ENCODE measurements around the gene ESR1. TPM values are rescaled to one million over a fixed set of nuclear protein-coding genes. Genes with fewer than 3 reads are reported as not detected.
"Not testable (repeated sequence)": the region's sequence is repeated elsewhere in the genome, so short reads cannot be mapped to it uniquely, and the experiment has no call there.

ESR1 gene
- total RNA-seq, 2 experiments from 2014 or later, result 0.04 to 0.48 TPM

- H3K4me3 Mint-ChIP-seq; H3K9me3 Mint-ChIP-seq (ENCODE audit: low read depth); H3K27me3 Mint-ChIP-seq; POLR2A ChIA-PET; DNase-seq; H3K4me1 Mint-ChIP-seq; H3K27ac Mint-ChIP-seq; H3K36me3 Mint-ChIP-seq (ENCODE audit: low read depth); CTCF ChIA-PET; ATAC-seq; intact Hi-C loops (cut with DNase I, micrococcal nuclease): not testable (repeated sequence)
These were observed 226.3 kb downstream of the ESR1 start for GRCh38 chr6:152033765-152034164.

GRCh38 chr6:152034631-152035030 lies 227.1 kb downstream of the ESR1 start:
- Mint-ChIP-seq H3K36me3 (ENCODE audit: low read depth) (no peaks in the 10 kb centered on the region), H3K4me3 (no peak overlapping the region), H3K27me3 (no peaks in the 10 kb centered on the region), H3K27ac (no peak overlapping the region), H3K4me1 (no peaks in the 10 kb centered on the region), H3K9me3 (ENCODE audit: low read depth) (peaks cover 9% of the 10 kb centered on the region)
- ATAC-seq (no peak), DNase-seq (no peak)
- ChIA-PET CTCF (no interaction called here), POLR2A (no interaction called here)
- intact Hi-C loops (cut with DNase I, micrococcal nuclease), result no loop called here

- intact Hi-C loops (cut with DNase I, micrococcal nuclease), result no loop called here
- Mint-ChIP-seq H3K4me1 (no peaks in the 10 kb centered on the region), H3K36me3 (ENCODE audit: low read depth) (no peaks in the 10 kb centered on the region), H3K4me3 (no peak overlapping the region), H3K27me3 (no peaks in the 10 kb centered on the region), H3K9me3 (ENCODE audit: low read depth) (no peaks in the 10 kb centered on the region), H3K27ac (no peak overlapping the region)
- CTCF ChIA-PET, result no interaction called here
- DNase-seq (no peak), ATAC-seq (no peak)
- POLR2A ChIA-PET, result no interaction called here
These were observed 238.6 kb downstream of the ESR1 start for GRCh38 chr6:152046118-152046517.

GRCh38 chr6:152048921-152049320 lies 241.4 kb downstream of the ESR1 start:
- no peak overlapping the region for H3K27ac Mint-ChIP-seq
- POLR2A ChIA-PET, result no interaction called here
- H3K4me3 Mint-ChIP-seq, result no peak overlapping the region
- DNase-seq, result no peak
- no peaks in the 10 kb centered on the region for H3K9me3 Mint-ChIP-seq (ENCODE audit: low read depth)
- CTCF ChIA-PET, result no interaction called here
- intact Hi-C loops (cut with DNase I, micrococcal nuclease), result no loop called here
- ATAC-seq, result no peak
- no peaks in the 10 kb centered on the region for H3K4me1 Mint-ChIP-seq
- H3K36me3 Mint-ChIP-seq (ENCODE audit: low read depth), result no peaks in the 10 kb centered on the region
- no peaks in the 10 kb centered on the region for H3K27me3 Mint-ChIP-seq

- H3K27ac Mint-ChIP-seq, result no peak overlapping the region
- intact Hi-C loops (cut with DNase I, micrococcal nuclease), result no loop called here
- no peaks in the 10 kb centered on the region for H3K4me1 Mint-ChIP-seq
- no peaks in the 10 kb centered on the region for H3K36me3 Mint-ChIP-seq (ENCODE audit: low read depth)
- no peak for DNase-seq
- ChIA-PET POLR2A (no interaction called here), CTCF (no interaction called here)
- H3K9me3 Mint-ChIP-seq (ENCODE audit: low read depth), result no peaks in the 10 kb centered on the region
- no peaks in the 10 kb centered on the region for H3K27me3 Mint-ChIP-seq
- no peak for ATAC-seq
- no peak overlapping the region for H3K4me3 Mint-ChIP-seq
These were observed 242.0 kb downstream of the ESR1 start for GRCh38 chr6:152049502-152049901.

- Mint-ChIP-seq H3K27me3 (peaks cover 2% of the 10 kb centered on the region), H3K4me1 (no peaks in the 10 kb centered on the region), H3K4me3 (no peak overlapping the region), H3K9me3 (ENCODE audit: low read depth) (no peaks in the 10 kb centered on the region), H3K36me3 (ENCODE audit: low read depth) (no peaks in the 10 kb centered on the region), H3K27ac (no peak overlapping the region)
- DNase-seq (no peak), ATAC-seq (no peak)
- intact Hi-C loops (cut with DNase I, micrococcal nuclease), result no loop called here
- ChIA-PET CTCF (interaction anchor here (0.5 kb wide), 1 partner anchor 277 kb away, joined by 3 read pairs; no protein-coding TSS in a partner anchor), POLR2A (interaction anchor here (0.5 kb wide), 1 partner anchor 683 kb away, joined by 3 read pairs; no protein-coding TSS in a partner anchor)
These were observed 243.1 kb downstream of the ESR1 start for GRCh38 chr6:152050451-152051195.

- Mint-ChIP-seq H3K36me3 (ENCODE audit: low read depth) (no peaks in the 10 kb centered on the region), H3K4me1 (no peaks in the 10 kb centered on the region)
- POLR2A ChIA-PET, result no interaction called here
These were observed 244.6 kb downstream of the ESR1 start for GRCh38 chr6:152052061-152052460.

GRCh38 chr6:152053332-152053731 lies 245.8 kb downstream of the ESR1 start:
- Mint-ChIP-seq H3K36me3 (ENCODE audit: low read depth) (no peaks in the 10 kb centered on the region), H3K27me3 (peaks cover 2% of the 10 kb centered on the region), H3K27ac (no peak overlapping the region), H3K4me3 (no peak overlapping the region), H3K4me1 (peaks cover 3% of the 10 kb centered on the region), H3K9me3 (ENCODE audit: low read depth) (no peaks in the 10 kb centered on the region)
- POLR2A ChIA-PET, result no interaction called here
- CTCF ChIA-PET, result no interaction called here
- intact Hi-C loops (cut with DNase I, micrococcal nuclease), result no loop called here
- ATAC-seq (no peak), DNase-seq (no peak)

More at GRCh38 chr6:152052061-152052460, 244.6 kb downstream of the ESR1 start:
- no peak overlapping the region for H3K4me3 Mint-ChIP-seq
- CTCF ChIA-PET, result interaction anchor here (1.2 kb wide), 1 partner anchor 72 kb away, joined by 4 read pairs; no protein-coding TSS in a partner anchor
- DNase-seq, result no peak
- intact Hi-C loops (cut with DNase I, micrococcal nuclease), result no loop called here
- peaks cover 2% of the 10 kb centered on the region for H3K27me3 Mint-ChIP-seq
- H3K9me3 Mint-ChIP-seq (ENCODE audit: low read depth), result no peaks in the 10 kb centered on the region
- no peak for ATAC-seq
- no peak overlapping the region for H3K27ac Mint-ChIP-seq

GRCh38 chr6:152054441-152054840 lies 247.0 kb downstream of the ESR1 start:
- H3K27ac Mint-ChIP-seq, result no peak overlapping the region
- DNase-seq (no peak), ATAC-seq (peak; percentile 33)
- H3K27me3 Mint-ChIP-seq, result peaks cover 2% of the 10 kb centered on the region
- H3K4me3 Mint-ChIP-seq, result no peak overlapping the region
- intact Hi-C loops (cut with DNase I, micrococcal nuclease), result no loop called here
- CTCF ChIA-PET, result no interaction called here
- POLR2A ChIA-PET, result no interaction called here
- no peaks in the 10 kb centered on the region for H3K9me3 Mint-ChIP-seq (ENCODE audit: low read depth)
- peaks cover 3% of the 10 kb centered on the region for H3K4me1 Mint-ChIP-seq
- no peaks in the 10 kb centered on the region for H3K36me3 Mint-ChIP-seq (ENCODE audit: low read depth)

GRCh38 chr6:152055517-152055916 lies 248.0 kb downstream of the ESR1 start:
- no peak overlapping the region for H3K27ac Mint-ChIP-seq
- CTCF ChIA-PET, result interaction anchor here (0.5 to 1.1 kb wide), 2 partner anchors 151 to 289 kb away, joined by 3 to 4 read pairs; no protein-coding TSS in a partner anchor
- intact Hi-C loops (cut with DNase I, micrococcal nuclease), result no loop called here

GRCh38 chr6:152057832-152058498 lies 250.5 kb downstream of the ESR1 start:
- H3K36me3 Mint-ChIP-seq (ENCODE audit: low read depth), result no peaks in the 10 kb centered on the region
- POLR2A ChIA-PET, result no interaction called here
- no peak overlapping the region for H3K27ac Mint-ChIP-seq
- DNase-seq (no peak), ATAC-seq (no peak)
- H3K27me3 Mint-ChIP-seq, result peaks cover 2% of the 10 kb centered on the region
- no peak overlapping the region for H3K4me3 Mint-ChIP-seq
- CTCF ChIA-PET, result no interaction called here
- intact Hi-C loops (cut with DNase I, micrococcal nuclease), result no loop called here
- peaks cover 3% of the 10 kb centered on the region for H3K4me1 Mint-ChIP-seq
- no peaks in the 10 kb centered on the region for H3K9me3 Mint-ChIP-seq (ENCODE audit: low read depth)

More at GRCh38 chr6:152055517-152055916, 248.0 kb downstream of the ESR1 start:
- DNase-seq (no peak), ATAC-seq (no peak)
- POLR2A ChIA-PET, result no interaction called here
- Mint-ChIP-seq H3K4me1 (peaks cover 3% of the 10 kb centered on the region), H3K27me3 (peaks cover 2% of the 10 kb centered on the region), H3K36me3 (ENCODE audit: low read depth) (no peaks in the 10 kb centered on the region), H3K4me3 (no peak overlapping the region), H3K9me3 (ENCODE audit: low read depth) (no peaks in the 10 kb centered on the region)

GRCh38 chr6:152059909-152060308 lies 252.4 kb downstream of the ESR1 start:
- POLR2A ChIA-PET, result no interaction called here
- no peak for ATAC-seq
- intact Hi-C loops (cut with DNase I, micrococcal nuclease), result no loop called here

More at GRCh38 chr6:152059909-152060308, 252.4 kb downstream of the ESR1 start:
- H3K4me3 Mint-ChIP-seq, result no peak overlapping the region
- no peaks in the 10 kb centered on the region for H3K36me3 Mint-ChIP-seq (ENCODE audit: low read depth)
- CTCF ChIA-PET, result no interaction called here
- H3K27ac Mint-ChIP-seq, result no peak overlapping the region
- H3K9me3 Mint-ChIP-seq (ENCODE audit: low read depth), result no peaks in the 10 kb centered on the region
- H3K4me1 Mint-ChIP-seq, result peaks cover 3% of the 10 kb centered on the region
- H3K27me3 Mint-ChIP-seq, result peaks cover 2% of the 10 kb centered on the region
- no peak for DNase-seq
